CD4-positive, alpha-beta T cell treated with Interferon gamma for 1 hour (primary cell): ENCODE results near the gene ZNF514.

ENCODE experiments used
- DNase-seq: peaks from one replicate; pipeline ENCODE4 v3.0.0-alpha.2; 2020

The ZNF514 gene

DNA sequence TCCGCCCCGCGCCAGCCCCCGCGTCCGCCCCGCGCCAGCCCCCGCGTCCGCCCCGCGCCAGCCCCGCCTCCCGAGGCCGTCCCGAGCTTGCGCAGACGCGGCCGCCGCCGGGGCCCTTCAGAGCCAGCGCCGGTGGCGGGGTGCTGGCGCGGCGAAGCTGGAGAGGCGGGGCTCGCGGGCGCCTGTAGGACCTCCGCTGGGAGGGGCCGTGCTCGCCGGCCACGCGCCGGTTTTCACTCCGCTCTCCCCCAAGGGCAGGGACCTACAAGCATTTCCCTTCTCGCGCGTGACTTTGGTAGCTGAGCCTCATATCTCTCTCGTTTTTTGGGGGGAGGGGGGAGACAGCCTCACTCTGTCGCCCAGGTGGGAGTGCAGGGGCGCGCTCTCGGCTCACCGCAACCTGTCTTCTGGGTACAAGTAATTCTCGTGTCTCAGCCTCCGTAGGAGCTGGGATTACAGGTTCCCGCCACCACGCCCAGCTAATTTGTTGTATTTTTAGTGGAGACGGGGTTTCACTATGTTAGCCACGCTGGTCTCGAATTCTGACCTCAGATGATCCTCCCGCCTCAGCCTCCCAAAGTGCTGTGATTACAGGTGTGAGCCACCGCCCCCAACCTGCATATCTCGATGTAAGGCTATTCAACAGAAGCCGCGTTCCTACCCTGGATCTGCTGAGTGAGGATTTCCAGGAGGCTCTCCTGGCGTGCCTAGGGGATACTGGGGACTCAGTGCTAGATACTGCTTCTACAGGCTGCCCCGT is at the start of gene ZNF514:
TSS of gene ZNF514 (minus strand) at position 159 of the 760 bp plus-strand sequence. CDS start 6,595 bp downstream, outside the sequence.
- DNase-seq, result peak; percentile 81

DNA sequence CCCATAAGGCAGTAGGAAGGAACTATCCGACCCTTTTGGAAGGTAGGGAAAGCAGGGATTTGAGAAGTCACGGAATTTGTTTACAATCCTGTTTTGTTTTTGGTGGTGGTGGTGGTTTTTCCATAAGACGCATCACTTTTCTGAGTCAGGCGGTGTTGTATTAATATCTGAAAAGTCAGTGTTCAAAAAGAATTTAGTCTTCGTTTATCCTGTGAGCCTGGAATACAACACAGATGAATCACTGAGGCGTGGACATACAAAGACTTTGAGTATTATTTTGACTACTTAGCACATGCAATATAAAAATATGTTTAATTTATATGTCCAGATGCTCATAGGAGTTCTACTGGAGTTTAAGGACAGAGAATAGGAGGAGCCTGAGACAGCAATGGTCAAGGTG is 48.5 kb upstream of the ZNF514 start:
- DNase-seq, result no peak

DNA sequence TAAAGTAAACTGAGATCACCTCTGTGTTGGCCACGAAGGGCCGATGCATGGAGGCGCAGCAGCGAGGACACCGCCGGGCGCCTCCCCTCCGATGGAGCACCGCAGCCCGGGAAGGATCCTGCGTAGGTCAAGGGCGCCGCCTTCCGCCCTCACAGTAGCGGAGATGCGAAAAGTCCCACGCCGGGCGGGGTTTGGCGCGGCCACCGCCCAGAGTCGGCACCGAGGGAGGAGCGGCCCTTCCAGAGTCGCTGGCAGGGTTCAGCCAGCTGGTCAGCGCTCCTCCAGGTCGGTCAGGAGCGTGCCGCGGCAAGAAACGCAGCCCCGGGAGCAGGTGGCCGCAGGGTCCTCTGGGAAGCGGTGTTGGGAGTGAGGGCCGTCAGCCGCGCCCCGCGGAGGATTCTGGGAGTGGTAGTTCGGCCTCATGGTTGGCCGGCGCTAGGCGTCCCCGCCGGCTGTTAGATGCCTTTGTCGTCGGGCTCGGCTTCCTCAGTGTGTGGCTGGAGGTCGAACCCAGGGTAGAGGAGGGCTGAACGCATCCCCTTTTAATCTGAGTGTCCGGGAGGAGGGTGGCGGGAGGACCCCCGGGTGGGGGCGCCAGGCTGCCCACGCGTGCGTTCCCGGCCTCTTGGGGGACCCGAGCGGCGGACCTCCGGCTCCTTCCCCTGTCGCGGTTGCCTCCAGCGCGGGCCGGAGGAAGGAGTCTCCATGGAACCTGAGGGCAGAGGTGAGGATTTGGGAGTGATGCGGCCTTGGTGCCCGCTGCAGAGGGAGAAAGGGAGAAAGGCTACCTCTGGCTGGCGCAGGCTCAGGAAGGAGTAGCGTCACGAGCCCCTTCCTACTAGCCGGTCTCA is 47.7 kb upstream of the ZNF514 start, which contains the start of gene ZNF892:
TSS of gene ZNF892 (plus strand) at position 411 of the 851 bp plus-strand sequence. CDS start at position 706, 295 bp downstream.
- peak; percentile 79 for DNase-seq

DNA sequence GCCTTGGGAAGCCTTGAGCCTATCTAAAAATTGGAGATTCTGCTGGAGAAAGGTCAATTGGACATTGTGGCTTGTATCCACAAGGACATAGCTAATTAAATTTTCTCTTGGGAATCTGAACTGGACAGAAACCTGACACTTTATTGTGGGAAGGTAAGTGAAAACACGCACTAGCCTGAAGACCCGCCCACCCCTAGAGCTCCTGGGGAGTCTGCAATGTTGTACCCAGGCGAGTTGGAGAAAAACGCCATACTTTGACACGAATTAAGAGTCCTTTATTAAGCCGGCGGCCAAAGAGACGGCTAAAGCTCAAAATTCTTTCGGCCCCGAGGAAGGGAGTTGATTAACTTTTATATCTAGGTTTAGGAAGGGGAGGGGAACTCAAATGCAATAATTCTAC is 46.4 kb upstream of the ZNF514 start:
- no peak for DNase-seq

DNA sequence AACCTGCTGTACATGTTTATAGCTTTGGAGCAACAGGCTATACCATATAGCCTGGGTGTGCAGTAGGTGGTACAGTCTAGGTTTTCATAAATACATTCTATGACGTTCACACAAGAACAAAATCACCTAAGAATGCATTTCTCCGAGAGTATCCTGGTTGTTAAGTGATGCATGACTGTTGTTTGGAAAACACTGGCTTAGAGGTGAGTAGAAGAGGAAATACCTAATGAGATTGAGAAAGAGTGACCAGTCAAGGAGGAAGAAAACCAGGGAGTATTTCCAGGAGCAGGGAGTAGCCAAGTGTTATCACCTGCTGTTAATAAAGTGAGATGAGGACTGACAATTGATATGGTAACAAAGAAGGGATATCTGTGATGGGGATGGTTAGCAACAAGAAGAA is 44.7 kb upstream of the ZNF514 start:
- DNase-seq, result no peak

DNA sequence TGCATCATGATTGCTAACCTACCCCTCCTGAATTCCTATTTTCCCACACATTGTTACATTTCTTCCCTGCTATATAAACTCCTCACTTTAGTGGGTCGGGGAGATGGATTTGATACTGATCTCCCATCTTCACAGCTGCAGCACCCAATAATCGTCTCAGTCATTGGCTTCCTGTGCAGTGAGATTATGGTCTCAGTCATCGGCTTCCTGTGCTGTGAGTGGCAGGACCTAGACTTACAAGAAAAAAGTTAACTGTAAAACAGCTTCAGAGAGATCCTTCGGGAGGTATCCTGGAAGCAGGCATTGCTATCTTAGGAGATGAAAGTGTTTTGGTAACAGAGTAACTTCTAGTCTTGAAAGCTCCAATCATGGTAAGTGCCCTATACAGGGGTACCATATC is 44.3 kb upstream of the ZNF514 start:
- no peak for DNase-seq

DNA sequence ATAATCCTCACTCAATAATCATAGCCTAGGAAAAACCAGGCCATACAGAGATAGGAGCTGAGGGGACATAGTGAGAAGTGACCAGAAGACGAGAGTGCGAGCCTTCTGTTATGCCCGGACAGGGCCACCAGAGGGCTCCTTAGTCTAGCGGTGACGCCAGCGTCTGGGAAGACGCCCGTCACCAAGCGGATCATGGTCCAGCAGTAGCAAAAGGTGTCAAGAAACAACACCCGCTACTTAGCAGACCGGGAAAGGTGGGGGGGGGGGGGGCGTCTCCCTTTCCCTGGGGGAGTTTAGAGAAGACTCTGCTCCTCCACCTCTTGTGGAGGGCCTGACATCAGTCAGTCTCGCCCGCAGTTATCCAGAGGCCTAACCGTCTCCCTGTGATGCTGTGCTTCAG is 33.3 kb upstream of the ZNF514 start:
- DNase-seq, result peak; percentile 37

DNA sequence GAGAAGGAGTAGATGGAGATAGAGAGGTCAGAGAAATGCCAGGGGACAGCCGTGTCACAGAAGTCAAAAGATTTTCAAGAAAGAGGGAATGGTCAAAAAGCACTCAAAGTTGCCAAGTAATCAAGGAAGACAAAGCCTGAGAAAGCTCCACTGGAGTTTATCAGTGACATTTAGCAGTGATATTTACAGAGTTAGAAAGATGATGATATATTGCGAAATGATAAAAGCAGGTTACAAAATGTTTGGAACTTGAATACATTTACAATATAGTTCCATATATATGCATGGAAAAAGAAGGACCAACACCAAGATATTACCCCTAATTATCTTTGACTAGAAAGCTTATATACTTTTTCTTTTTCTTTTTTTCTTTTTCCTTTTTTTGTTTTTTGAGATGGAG is 26.3 kb upstream of the ZNF514 start:
- no peak for DNase-seq

DNA sequence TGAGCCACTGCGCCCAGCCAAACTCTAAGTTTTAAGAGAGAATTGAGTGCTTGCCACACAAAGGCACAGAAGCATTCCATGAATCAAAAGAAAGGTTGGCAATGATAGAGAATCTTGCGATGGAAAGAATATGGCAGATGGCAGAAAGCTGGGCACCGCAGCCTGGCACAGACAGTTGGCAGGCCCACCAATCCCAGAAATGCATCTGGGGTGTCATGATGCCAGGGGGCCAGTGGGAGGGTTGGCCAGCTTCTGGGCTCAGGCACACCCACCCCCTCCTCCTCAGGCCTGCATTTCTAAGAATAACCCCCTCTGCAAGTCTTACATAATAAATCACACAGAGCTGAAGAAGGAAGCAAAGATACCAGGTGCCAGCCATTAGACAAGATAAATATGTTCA is 25.5 kb upstream of the ZNF514 start:
- no peak for DNase-seq

DNA sequence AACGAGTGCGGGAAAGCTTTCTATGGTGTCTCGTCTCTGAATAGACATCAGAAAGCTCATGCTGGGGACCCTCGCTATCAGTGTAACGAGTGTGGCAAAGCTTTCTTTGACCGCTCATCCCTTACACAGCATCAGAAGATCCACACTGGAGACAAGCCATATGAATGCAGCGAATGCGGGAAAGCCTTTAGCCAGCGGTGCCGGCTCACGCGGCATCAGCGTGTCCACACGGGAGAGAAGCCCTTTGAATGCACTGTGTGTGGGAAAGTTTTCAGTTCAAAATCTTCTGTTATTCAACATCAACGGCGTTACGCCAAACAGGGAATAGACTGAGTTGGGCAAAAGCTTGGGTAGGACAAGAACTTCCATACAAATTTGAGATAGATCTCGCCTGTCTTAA is 22.1 kb upstream of the ZNF514 start:
- DNase-seq, result no peak

DNA sequence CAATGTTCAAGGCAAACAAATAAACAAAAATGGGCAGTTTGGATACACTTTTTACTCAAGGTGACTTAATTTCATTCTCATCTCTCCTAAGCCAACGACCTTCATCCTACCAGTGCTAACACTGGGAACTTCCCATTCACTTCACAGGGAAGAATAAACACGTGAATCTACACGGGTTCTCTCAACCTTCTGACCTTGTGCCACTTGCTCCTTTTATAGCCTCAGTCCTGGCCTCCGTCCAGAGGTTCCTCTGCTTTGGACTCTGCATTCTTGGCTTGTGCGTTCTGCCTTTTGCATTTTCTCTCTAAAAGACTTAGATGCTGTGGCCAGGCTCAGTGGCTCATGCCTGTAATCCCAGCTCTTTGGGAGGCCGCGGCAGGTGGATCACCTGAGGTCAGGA is 19.8 kb upstream of the ZNF514 start:
- DNase-seq, result no peak

DNA sequence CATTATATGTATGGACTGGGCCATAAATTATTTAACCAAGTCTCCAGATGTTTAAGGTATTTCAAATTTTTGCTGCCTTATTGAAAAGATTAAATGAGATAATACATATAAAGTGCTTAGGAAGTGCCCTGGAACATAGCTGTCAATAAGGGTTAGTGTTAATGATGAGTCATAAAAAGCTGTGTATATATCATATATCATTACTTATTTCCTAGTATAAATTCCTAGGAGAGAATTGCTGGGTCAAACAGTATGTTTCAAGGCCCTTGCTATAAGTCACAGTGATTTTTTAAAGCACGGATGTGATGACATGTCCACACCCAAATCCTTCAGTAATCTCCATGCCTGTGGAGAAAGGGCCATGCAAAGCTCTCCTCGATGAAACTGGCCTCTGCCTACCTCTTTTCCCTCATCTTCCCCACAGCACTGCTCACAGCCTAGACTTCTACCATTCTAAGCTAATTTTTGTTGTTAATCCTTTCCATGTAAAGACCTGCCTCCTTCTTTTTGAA is 14.4 kb upstream of the ZNF514 start:
- no peak for DNase-seq

DNA sequence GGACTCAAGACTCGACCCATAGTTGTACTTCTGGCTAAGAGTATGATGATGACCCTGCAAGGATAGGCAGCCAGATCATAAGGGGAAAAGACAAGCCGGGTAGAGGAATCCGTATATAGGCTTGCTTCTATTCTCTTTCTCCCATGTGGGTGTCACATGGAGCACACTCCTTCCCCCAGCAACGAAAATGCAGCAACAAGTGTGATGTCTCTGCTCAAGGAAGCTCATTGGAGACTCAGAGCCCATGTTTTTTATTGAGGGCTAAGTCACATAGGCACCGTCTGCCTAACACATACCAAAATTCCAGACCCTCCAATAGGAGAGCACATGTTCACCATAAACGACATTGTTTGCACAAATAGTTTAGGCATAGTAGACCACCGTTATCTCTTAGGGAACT is 12.3 kb upstream of the ZNF514 start:
- no peak for DNase-seq

DNA sequence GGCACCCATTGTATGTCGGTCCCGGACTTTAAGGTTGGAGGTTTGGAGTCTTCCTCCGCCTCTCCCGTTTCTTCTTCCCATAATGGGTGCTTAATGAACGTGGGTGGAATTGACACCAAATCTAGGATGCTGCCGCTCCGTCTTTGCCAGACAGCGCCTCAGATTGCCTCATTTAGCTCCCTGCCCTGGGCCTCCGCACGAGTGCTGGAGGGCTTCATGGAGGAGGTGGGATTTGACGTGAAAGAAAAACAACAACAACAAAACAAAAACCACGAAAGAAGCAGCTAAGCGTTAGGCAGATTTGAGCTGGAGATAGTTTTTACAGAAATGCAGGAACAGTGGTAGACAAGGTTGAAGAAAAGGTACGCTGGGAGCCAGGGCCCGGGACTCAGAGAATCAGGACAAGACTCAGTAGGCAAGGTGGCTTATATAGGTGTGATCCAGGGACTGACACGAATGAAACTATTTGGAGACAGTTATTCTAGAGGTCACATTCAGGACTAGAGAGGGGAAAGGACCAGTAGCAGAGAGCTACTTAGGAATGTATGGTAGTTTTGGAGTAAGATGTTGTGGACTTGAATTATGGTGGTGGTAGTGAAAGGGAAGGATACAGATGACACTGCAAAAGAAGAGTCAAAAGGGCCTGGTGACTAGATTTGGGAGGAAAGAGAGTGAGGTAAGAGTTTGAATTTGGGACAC is 6.6 kb upstream of the ZNF514 start:
- DNase-seq, result no peak

DNA sequence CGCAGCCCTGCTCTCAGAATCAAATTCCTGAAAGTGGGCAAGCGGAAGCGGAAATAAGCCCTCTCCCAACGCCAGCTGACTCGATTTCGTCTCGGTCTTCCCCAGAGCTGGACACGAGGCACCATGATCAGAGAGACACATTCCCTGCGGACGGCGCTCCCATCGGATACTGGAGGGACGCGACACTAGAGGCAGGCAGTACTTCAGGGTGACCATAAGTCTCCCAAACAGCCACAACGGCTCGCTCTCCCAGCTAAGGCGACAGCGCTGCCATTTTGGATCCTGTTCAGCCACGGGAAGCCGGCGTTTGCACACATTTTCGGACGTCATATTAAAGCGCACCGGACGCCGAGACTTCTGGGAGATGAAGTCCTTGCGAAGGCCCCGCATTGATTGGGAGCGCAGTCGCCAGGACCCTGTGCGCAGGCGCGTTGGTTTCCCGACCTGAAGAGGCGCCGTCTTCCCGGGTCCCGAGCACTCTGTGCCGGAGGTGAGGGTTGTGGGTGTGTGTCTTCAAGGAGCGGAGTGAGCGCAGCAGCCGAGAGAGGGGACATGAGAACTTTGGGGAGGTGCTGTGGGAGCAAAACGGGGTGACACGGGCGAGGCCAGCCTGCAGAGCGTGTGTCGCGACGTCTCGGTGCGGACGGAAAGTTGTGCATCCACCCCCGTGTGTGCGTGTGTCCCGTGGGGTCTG is 5.9 kb upstream of the ZNF514 start, which contains the start of gene ZNF2:
TSS of gene ZNF2 (plus strand) at position 439 of the 694 bp plus-strand sequence. CDS start 10,418 bp downstream, outside the sequence.
- peak; percentile 96 for DNase-seq

DNA sequence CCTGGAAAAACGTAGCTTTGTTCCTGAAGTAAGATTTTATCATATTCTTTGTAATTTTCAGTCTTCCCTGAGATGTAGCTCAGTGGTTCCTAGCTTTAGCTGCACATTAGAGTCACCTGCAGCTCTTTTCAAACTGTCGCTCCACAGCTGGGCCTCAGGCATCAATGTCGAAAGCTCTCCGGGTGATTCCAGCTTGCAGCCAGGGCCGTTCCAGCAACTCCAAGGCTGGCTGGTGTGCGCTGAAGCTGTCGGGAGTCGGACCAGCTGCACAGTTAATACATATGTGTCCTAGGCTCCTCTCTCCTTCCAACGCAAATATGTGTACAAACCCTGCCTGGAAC is 5.4 kb upstream of the ZNF514 start:
- no peak for DNase-seq

DNA sequence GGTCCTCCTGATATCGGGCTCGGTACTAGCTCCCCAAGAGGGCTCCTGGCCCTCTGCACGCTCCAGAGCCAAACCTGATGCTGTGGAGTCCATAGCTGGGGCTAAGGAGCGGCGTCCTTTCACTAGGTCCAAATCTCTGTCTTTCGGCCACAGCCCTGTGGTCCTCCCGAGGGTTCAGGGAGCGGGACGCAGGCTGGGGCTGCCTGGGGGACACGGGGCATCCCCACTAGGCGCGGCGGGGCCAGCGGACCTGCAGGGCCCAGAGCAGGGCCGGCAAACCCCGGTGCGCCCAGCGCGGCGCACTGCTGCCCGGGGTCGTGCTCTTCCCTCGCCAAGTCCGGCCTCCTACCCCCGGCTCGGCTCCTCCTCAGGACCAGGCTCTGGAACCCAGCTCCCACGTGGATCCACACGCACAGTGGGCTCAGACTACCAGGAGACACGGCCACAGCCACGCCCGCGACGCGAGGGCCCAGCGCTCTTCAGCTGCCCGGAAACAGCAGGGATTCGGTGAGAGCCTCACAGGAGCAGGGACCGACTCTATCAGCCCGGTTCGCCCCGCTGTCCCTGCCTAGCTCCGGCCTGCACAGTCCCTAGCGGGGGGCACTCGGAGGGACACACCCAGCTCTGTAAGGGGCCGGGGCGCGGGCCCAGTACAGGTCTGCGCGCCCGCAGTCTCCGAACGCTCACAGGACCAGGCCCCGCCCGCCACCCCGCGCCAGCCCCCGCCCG is 593 bp downstream of the ZNF514 start:
- no peak for DNase-seq

DNA sequence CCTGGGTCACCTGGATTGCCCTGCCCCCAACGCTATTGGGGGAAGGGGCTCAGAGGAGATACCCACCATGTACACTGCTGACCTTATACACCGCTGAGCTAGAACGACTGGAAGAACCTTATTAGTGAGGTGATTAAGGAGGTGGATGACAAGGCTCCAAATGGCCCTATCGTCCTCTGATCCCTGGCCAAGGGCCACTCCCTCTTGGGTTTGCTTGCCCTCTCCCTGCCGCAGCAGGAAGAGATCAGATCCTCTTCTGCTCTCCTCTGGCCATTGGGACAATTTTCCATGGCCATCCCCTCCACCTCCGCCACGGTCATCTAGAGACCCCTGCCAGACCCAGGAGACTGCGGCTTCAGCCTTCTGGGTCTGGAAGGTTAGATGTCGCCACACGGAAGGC is 1.2 kb downstream of the ZNF514 start:
- no peak for DNase-seq

DNA sequence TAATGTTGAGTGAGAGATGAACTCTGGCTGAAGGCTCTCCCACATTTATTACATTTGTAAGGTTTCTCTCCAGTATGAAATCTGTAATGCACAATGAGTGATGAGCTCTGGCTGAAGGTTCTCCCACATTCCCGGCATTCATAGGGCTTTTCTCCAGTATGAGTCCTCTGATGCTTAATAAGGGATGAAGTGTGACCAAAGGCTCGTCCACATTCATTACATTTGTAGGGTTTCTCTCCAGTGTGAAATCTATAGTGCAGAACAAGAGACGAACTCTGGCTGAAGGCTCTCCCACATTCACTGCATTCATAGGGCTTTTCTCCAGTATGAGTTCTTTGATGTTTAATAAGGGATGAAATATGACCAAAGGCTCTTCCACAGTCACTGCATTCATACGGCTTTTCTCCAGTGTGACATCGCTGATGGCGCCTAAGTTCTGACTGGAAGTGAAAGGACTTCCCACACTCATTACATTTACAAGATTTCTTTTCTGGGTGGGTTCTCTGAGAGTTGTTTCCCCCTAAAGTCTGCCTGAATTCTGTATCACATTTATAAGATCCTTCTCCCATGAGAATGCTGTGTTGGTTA is 10.2 kb downstream of the ZNF514 start:
- no peak for DNase-seq

DNA sequence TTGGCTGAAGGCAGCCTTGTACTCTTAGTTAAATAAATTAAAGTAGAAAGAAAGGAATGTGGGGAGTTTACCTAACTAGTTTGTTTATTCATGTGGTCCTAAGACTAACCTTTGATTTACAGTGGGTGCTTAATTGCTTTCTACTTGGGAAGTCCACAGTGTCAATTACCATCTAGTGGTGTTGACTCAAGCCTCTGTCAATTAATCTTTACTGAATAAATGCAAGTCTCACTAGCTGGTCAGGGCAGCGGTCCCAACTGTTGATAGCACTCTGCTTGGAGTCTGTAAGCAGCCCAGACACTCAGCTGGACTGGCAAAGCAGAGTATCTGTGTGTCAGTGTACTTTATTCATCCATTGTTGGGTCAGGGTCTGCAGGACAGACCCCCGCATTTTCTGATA is 15.8 kb downstream of the ZNF514 start:
- DNase-seq, result no peak

DNA sequence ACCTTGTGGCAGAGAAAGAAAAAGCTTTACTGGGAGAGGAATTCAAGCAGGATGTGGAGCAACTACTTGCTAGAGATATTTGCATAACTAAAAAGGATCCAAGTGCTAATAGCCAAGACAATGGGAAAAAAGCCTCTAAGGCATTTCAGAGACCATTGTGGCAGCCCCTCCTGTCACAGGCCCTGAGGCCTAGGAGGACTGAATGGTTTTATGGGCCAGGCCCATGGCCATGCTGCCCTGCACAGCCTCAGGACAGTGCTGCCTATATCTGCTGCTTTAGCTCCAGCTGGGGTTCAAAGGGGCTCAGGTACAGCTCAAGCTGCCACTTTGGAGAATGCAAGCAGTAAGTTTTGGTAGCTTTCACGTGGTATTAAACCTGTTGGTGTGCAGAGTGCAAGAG is 20.9 kb downstream of the ZNF514 start:
- DNase-seq, result no peak

DNA sequence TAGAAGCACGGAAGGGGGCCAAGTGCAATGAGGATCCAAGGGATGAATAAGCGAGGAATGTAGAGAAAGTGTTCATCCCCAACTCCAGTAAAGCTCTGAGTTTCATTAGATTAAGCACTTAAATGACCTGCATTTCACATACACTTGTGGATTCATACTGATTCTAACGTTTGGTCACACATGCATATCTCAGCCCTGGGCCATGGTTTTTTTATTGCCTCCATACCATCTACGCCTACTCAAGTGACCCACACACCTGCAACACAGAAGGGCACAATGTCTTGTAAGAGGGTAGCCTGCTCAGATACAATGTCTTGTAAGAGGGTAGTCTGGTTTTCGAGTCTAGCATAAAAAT is 37.5 kb downstream of the ZNF514 start:
- DNase-seq, result no peak
